OCI-LY7 (cell line): ENCODE measurements around the gene ATAD1.

Source experiments
- CTCF ChIP-seq: fragments of 200-600 bp; sonication (generic); conservative IDR thresholded peaks from 2 replicates; pipeline ENCODE4 v1.5.1; 2014; ENCODE audit warnings: mild to moderate bottlenecking, antibody characterized with exemption, low read length, moderate library complexity, mixed read lengths
- EZH2phosphoT487 ChIP-seq: fragments of 200-600 bp; sonication (generic); IDR thresholded peaks from 2 replicates; pipeline ENCODE4 v1.6.1; 2018; ENCODE audit warnings: low read depth, borderline replicate concordance, mild to moderate bottlenecking, mixed run types, antibody characterized with exemption, low read length, moderate library complexity, mixed read lengths

- TF ChIP-seq CTCF (no peak), EZH2phosphoT487 (no peak)
Measured at GRCh38 chr10:87819289-87819585, 1.2 kb upstream of the ATAD1 start.
